ENCODE measurements around the gene TRIM2. TPM values are rescaled to one million over a fixed set of nuclear protein-coding genes. Genes with fewer than 3 reads are reported as not detected.

TRIM2 gene
- total RNA-seq, 1 donor, result 39.8 TPM

- H4K20me1 ChIP-seq (ENCODE audit: insufficient read depth, low read length), result no peaks in the 10 kb centered on the region
- peaks cover 28% of the 10 kb centered on the region for H3K27me3 ChIP-seq (ENCODE audit: insufficient read depth, low read length)
- no peak for TF ChIP-seq CTCF (IDR thresholded peaks at IDR 0.05; ENCODE audit: extremely low read depth, low read depth, low read length)
- H3K4me1 ChIP-seq (ENCODE audit: insufficient read depth, low read length), result no peaks in the 10 kb centered on the region
- no peaks in the 10 kb centered on the region for H3K79me2 ChIP-seq (ENCODE audit: insufficient read depth, low read length)
- H3K4me3 ChIP-seq (ENCODE audit: insufficient read depth, low read length), result no peak overlapping the region
- DNase-seq (ENCODE audit: insufficient read length, low spot score, missing footprints), result no peak
- H3K27ac ChIP-seq (ENCODE audit: low read depth, low read length), result no peak overlapping the region
- no peak overlapping the region for H3K4me2 ChIP-seq (ENCODE audit: insufficient read depth, low read length)
- H2AFZ ChIP-seq (ENCODE audit: low read length), result no peak overlapping the region
- no peaks in the 10 kb centered on the region for H3K36me3 ChIP-seq (ENCODE audit: insufficient read depth, low read length)
- H3K9me3 ChIP-seq (ENCODE audit: low read depth, low read length), result no peaks in the 10 kb centered on the region
Observed at GRCh38 chr4:153212736-153213135, 8.5 kb downstream of the TRIM2 start.

- peaks cover 3% of the 10 kb centered on the region for H3K4me1 ChIP-seq (ENCODE audit: insufficient read depth, low read length)
- no peak overlapping the region for H3K4me2 ChIP-seq (ENCODE audit: insufficient read depth, low read length)
- H4K20me1 ChIP-seq (ENCODE audit: insufficient read depth, low read length), result no peaks in the 10 kb centered on the region
- DNase-seq (ENCODE audit: insufficient read length, low spot score, missing footprints), result no peak
- no peak overlapping the region for H3K4me3 ChIP-seq (ENCODE audit: insufficient read depth, low read length)
- no peaks in the 10 kb centered on the region for H3K36me3 ChIP-seq (ENCODE audit: insufficient read depth, low read length)
- H3K27ac ChIP-seq (ENCODE audit: low read depth, low read length), result no peak overlapping the region
- TF ChIP-seq CTCF (IDR thresholded peaks at IDR 0.05; ENCODE audit: extremely low read depth, low read depth, low read length), result no peak
- peaks cover 24% of the 10 kb centered on the region for H3K27me3 ChIP-seq (ENCODE audit: insufficient read depth, low read length)
- H2AFZ ChIP-seq (ENCODE audit: low read length), result no peak overlapping the region
- no peaks in the 10 kb centered on the region for H3K79me2 ChIP-seq (ENCODE audit: insufficient read depth, low read length)
- no peaks in the 10 kb centered on the region for H3K9me3 ChIP-seq (ENCODE audit: low read depth, low read length)
Observed at GRCh38 chr4:153215921-153216320, 11.7 kb downstream of the TRIM2 start.

DNA sequence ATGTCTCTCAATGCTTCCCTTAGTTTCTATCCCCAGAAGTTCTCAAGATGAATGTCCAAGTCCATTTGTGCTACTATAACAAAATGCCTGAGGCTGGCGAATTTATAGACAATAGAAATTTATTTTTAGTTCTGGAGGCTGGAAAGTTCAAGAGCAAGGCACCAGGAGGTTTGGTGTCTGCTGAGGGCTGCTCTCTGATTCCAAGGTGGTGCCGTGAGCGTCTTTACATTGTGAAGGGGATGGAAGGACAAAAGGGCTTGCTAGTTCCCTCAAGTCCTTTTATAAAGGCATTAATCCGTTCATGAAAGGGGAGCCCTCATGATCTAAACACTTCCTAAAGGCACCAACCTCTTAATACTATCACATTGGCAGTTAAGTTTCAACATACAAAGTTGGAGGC lies 12.3 kb downstream of the TRIM2 start:
- Histone ChIP-seq H3K9me3 (ENCODE audit: low read depth, low read length) (no peaks in the 10 kb centered on the region), H3K4me2 (ENCODE audit: insufficient read depth, low read length) (no peak overlapping the region), H4K20me1 (ENCODE audit: insufficient read depth, low read length) (no peaks in the 10 kb centered on the region), H3K79me2 (ENCODE audit: insufficient read depth, low read length) (no peaks in the 10 kb centered on the region), H3K4me1 (ENCODE audit: insufficient read depth, low read length) (peaks cover 9% of the 10 kb centered on the region), H3K36me3 (ENCODE audit: insufficient read depth, low read length) (no peaks in the 10 kb centered on the region), H2AFZ (ENCODE audit: low read length) (no peak overlapping the region), H3K27ac (ENCODE audit: low read depth, low read length) (no peak overlapping the region), H3K27me3 (ENCODE audit: insufficient read depth, low read length) (peaks cover 22% of the 10 kb centered on the region), H3K4me3 (ENCODE audit: insufficient read depth, low read length) (no peak overlapping the region)
- no peak for TF ChIP-seq CTCF (IDR thresholded peaks at IDR 0.05; ENCODE audit: extremely low read depth, low read depth, low read length)
- DNase-seq (ENCODE audit: insufficient read length, low spot score, missing footprints), result no peak

GRCh38 chr4:153217440-153217839 lies 13.2 kb downstream of the TRIM2 start:
- Histone ChIP-seq H3K4me2 (ENCODE audit: insufficient read depth, low read length) (no peak overlapping the region), H3K79me2 (ENCODE audit: insufficient read depth, low read length) (no peaks in the 10 kb centered on the region), H3K9me3 (ENCODE audit: low read depth, low read length) (no peaks in the 10 kb centered on the region), H3K4me1 (ENCODE audit: insufficient read depth, low read length) (peaks cover 15% of the 10 kb centered on the region), H3K36me3 (ENCODE audit: insufficient read depth, low read length) (no peaks in the 10 kb centered on the region), H3K4me3 (ENCODE audit: insufficient read depth, low read length) (no peak overlapping the region), H2AFZ (ENCODE audit: low read length) (no peak overlapping the region), H3K27ac (ENCODE audit: low read depth, low read length) (no peak overlapping the region), H4K20me1 (ENCODE audit: insufficient read depth, low read length) (no peaks in the 10 kb centered on the region), H3K27me3 (ENCODE audit: insufficient read depth, low read length) (peaks cover 22% of the 10 kb centered on the region)
- no peak for TF ChIP-seq CTCF (IDR thresholded peaks at IDR 0.05; ENCODE audit: extremely low read depth, low read depth, low read length)
- DNase-seq (ENCODE audit: insufficient read length, low spot score, missing footprints), result no peak
